HG03457 (cell line): ENCODE data around the gene TFAM.
"Not testable (repeated sequence)": the region's sequence is repeated elsewhere in the genome, so short reads cannot be mapped to it uniquely, and the experiment has no call there.

Experiments used
- ATAC-seq: cut with Tn5 transposase; IDR thresholded peaks from one replicate; pipeline ENCODE4 v1.9.1; 2021; ENCODE audit warnings: moderate number of reproducible peaks; ENCODE audit not compliant: unreplicated experiment

The TFAM gene

DNA sequence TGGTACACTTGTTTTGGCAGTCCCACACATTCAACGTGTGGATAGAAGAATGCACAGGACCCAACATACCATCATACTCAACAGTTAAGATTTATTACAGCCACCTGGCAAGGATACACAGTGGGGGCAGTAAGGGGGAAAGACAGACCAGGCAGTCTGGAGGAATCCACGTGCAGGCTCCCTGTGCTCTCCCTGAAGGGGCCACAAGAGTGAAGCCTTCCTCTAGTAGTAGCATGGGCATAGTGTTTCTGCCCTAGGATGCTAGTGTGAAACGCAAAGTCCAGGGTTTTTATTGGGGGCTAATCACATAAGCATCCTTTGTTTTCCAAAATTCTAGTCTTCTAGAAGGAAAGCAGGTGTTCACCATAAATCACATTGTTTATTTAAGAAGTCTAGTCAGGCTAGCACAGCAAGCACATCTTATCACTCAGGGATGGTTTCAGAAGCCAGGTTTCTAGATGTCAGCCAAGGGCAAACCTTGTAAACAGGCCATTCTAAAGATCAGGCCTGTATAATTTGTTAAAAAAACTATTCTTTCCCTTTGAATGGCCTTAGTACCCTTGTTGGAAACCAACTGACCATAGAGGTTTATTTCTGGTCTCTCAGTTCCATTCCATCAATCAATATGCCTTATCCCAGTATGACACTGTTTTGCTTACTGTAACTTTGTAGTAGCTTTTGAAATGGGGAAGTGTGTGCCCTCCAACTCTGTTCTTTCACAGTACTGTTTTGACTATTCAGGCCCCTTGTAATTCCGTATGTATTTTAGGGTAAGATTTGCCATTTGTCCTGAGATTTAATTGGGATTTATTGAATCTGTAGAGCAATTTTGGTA is 12.4 kb upstream of the TFAM start:
- peak; percentile 67 for ATAC-seq

GRCh38 chr10:58373442-58373827 is 11.8 kb upstream of the TFAM start:
- no peak for ATAC-seq

GRCh38 chr10:58382489-58382995 is 2.7 kb upstream of the TFAM start:
- no peak for ATAC-seq

- ATAC-seq, result peak; percentile 69
These were observed 1.1 kb upstream of the TFAM start for GRCh38 chr10:58384095-58384494.

DNA sequence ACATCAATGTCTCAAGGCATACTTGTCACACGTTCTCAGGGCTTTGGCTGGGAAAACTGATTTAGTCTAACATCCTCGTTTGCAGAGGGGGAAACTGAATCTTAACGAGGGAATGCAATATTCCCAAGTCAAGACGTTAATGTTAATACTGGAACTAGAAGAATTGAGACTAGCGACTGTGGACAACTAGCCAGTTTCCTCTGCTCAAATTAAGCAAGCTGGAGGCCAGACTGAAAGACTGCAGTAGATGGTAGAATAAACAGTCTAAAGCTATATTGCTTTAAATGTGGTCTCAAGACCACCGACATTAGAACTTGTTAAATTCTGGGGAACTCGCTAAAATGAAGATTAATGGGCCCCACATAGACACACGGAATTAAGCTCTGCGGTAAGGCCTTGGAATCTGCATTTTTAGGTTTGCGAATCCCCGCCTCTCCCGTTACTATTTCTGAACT is 639 bp upstream of the TFAM start:
- no peak for ATAC-seq

DNA sequence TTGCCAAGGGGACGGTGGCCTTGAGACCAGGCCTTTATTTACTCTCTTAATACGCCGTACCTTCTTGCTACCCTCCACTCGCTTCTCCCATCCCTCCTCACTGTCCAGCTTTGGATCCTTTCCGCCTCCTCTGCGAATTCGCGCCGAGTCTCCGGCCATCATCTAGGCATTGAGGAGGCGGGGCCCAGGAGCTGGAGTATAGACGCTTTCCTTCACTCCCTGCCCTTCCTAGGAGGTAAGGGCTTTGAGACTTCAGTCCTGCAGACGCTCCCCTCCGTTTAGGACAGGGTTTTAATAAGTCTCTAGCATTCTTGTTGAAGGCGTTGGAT is 538 bp downstream of the TFAM start:
- ATAC-seq, result no peak

- ATAC-seq, result no peak
These were observed 3.8 kb downstream of the TFAM start for GRCh38 chr10:58389024-58389423.

DNA sequence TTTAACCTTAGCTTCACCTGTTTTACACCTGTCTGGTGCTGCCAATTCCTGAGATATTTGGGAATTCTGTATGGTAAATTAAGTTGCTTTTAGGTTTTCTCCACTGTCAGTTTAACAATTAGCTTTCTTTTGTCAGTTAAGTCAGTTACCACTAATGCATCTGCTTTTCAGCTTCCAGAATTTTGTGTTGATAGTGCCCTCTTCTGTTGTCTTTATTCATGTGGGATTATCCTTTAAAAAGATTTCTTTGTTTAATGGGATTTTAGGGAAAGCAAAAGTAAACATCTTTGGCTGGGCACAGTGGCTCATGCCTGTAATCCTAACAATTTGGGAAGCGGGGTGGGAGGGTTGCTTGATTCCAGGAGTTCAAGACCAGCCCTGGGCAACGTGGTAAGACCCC is 8.1 kb downstream of the TFAM start:
- no peak for ATAC-seq

DNA sequence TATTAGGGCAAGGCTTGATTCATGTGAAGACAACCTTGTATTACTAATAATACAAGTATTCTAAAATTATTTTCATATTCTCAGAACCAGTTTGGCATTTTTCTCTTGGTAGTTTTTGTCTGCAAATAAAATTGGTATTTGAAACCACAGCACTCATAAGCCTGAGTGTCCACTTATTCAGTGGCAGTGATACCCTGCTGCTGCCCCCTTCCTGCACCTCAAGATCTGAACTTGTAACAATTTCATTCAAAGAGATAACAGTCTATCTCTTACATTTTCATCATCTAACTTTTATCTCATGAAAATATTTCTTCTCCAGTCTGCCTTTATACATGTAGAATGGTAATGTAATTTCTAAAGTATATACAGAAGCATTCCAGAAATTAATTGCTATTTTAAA is 9.3 kb downstream of the TFAM start:
- ATAC-seq, result no peak

GRCh38 chr10:58396057-58396456 is 10.8 kb downstream of the TFAM start:
- no peak for ATAC-seq

GRCh38 chr10:58397830-58398229 is 12.6 kb downstream of the TFAM start:
- ATAC-seq, result no peak

DNA sequence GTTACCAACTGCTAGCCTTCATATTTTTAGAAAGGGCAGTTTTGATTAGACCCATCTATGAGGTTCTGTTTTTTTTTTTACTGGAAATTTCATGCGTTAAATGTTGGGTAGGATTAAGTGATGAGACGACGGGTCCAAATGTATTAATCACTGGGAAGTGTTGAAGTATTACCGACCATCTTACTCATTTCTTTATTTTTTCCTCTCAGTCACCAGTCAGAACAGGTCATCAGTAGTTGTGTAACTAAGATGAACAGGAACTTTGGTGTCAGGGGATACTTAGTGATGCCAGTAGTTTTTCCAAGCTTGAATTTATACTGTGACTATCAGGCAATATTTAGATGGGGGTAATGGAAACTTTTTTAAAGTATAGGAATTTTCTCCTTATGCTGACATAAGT is 14.2 kb downstream of the TFAM start:
- no peak for ATAC-seq

- no peak for ATAC-seq
These were observed 15.4 kb downstream of the TFAM start for GRCh38 chr10:58400609-58401008.

GRCh38 chr10:58404001-58404400 is 18.8 kb downstream of the TFAM start:
- ATAC-seq, result no peak

DNA sequence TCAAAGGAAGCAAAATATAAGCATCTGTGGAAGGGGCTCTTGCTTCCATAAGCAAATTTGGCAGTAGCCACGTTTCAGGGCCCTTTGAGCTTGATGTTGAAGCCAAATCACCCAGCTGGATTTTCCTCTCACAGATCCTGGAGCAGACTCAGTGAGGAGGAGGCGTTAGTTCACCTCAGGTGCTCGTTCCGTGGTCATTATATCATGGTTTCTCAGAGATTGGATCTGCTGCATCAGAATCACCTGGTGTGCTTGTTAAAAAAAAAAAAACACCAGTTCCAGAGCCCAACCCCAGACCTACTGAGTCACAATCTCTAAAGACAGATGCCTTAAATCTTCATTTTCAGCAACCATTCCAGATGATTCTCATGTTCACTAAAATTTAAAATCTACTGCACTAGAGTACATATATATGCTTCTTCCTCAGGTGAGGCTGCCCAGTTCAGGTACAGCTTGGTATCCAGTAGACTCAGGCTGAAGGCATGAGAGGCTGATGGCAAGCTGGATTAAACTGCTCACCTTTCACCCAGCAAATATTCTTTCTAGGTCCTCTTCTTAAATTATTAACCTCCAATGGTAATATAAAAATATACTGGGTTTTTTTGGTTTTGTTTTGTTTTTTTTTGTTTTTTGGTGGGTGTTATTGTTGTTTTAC is 24.9 kb downstream of the TFAM start:
- ATAC-seq, result no peak

- ATAC-seq, result no peak
These were observed 27.3 kb downstream of the TFAM start for GRCh38 chr10:58412502-58412961.

DNA sequence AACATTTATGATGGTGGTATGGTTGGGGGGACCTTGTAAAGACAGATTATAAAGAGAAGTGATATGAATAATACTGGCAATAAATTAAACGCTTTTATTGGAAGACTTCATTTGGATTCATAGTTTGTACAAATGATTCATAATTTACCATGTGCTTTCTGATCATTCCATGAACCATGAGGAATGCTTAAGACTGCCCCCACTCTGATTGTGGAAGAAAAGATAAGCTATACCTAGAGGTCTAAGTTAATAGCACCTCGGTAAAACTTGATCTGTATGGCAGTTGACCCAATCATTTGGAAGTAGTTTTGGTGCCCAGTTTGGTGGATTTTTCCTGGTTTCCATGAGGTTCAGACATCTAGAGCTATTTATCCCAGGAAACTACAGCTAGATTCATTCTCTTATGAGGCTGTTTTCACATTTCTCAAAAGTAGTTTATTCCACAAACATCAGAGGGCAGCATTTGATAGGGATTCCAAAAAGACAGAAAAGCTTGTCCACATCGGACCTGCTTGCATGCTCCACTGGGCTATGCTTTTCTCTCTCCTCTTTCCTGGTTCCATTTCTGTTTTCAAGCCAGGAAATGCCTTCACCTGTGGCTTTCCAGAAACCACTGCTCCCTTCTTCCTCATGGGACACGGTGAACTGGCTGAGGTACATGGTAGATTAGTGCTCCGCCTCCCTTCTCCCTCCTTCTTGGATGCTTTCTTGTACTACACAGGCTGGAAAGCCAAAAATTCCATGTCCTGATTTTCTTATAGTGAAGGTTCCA is 29.2 kb downstream of the TFAM start:
- ATAC-seq, result no peak

DNA sequence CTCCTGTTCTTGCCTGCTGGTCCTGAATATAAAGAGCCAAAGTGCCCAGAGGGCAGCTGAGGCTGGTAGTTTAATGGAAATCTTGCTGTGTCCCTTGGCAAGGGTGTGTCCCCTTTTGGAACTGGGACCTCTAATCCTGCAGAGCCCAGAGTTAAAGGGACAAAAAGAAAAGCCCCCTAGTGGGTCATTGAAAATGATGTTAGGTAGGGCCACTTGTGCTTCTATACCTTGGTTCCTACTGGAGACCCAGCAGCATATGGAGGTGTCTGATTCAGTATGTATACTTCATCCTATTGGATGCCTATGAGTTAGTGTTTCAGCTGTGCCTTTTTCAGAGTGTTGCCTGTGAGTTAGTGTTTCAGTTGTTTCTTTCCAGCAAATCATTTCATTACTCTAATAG is 30.5 kb downstream of the TFAM start:
- ATAC-seq, result no peak

DNA sequence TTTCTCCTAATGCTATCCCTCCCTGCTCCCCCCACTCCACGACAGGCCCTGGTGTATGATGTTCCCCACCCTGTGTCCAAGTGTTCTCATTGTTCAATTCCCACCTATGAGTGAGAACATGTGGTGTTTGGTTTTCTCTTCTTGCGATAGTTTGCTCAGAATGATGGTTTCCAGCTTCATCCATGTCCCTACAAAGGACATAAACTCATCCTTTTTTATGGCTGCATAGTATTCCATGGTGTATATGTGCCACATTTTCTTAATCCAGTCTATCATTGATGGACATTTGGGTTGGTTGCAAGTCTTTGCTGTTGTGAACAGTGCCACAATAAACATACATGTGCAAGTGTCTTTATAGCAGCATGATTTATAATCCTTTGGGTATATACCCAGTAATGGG is 32.7 kb downstream of the TFAM start:
- not testable (repeated sequence) for ATAC-seq

GRCh38 chr10:58424176-58424575 is 39.0 kb downstream of the TFAM start:
- ATAC-seq, result no peak

DNA sequence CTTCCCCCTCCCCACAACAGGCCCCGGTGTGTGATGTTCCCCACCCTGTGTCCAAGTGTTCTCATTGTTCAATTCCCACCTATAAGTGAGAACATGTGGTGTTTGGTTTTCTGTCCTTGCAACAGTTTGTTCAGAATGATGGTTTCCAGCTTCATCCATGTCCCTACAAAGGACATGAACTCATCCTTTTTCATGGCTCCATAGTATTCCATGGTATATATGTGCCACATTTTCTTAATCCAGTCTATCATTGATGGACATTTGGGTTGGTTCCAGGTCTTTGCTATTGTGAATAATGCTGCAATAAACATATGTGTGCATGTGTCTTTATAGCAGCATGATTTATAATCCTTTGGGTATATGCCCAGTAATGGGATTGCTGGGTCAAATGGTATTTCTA is 43.2 kb downstream of the TFAM start:
- not testable (repeated sequence) for ATAC-seq

DNA sequence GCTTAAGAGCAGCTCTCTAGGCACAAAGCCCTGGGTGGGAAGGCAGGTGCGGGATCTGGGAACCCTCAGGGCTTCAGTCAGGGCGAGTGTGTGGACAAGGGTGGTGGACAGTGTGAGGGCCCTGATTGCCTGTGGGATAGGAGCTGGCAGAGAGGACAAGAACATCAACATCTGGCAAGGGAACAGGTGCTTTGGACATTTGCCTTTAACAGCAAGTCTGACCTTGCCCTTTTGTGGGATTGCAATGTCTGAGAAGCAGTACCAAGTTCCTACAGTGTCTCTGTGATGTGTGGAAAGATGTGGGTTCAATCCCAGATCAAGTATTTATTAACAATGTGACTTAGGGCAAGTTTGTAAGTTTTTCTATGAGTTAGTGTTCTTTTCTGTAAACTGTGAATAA is 46.7 kb downstream of the TFAM start:
- no peak for ATAC-seq
